Peyer's patch (tissue), 4 donors: ENCODE data around the gene HSFX3. TPM values are rescaled to one million over a fixed set of nuclear protein-coding genes. Genes with fewer than 3 reads are reported as not detected.
"Not testable (repeated sequence)": the region's sequence is repeated elsewhere in the genome, so short reads cannot be mapped to it uniquely, and the experiment has no call there.

ENCODE experiments used
- DNase-seq, 3 donors: peaks; one replicate each; pipeline ENCODE4 v3.0.0-alpha.2; 2017 to 2019
- H3K27ac ChIP-seq, 4 donors: fragments of 200-600 bp; sonication (generic); one replicate each; pipeline ENCODE4 v1.5.1; 2016 to 2019
- H3K27me3 ChIP-seq, 2 donors: fragments of 200-600 bp; sonication (generic); one replicate each; pipeline ENCODE4 v1.5.1; 2019
- H3K36me3 ChIP-seq, 3 donors: fragments of 200-600 bp; sonication (generic); one replicate each; pipeline ENCODE4 v1.5.1; 2016 to 2019
- H3K4me1 ChIP-seq, 4 donors: fragments of 200-600 bp; sonication (generic); one replicate each; pipeline ENCODE4 v1.5.1; 2016 to 2019
- H3K4me3 ChIP-seq, 4 donors: fragments of 200-600 bp; sonication (generic); 1 replicate in 3 of 4; 2 replicates in 1 of 4; pipeline ENCODE4 v1.5.1; 2016 to 2019; ENCODE audit warnings: mild to moderate bottlenecking in 1 of 4
- H3K9me3 ChIP-seq, 4 donors: fragments of 200-600 bp; sonication (generic); one replicate each; pipeline ENCODE4 v1.5.1; 2016 to 2019; ENCODE audit warnings: mild to moderate bottlenecking in 1 of 4
- CTCF ChIP-seq, 6 experiments: fragments of 450-650 bp in 4 of 6; fragments of 200-600 bp in 2 of 6; sonication (generic) in 1 of 6; IDR thresholded peaks; one replicate each; pipeline ENCODE4 v1.5.1; 2017 to 2019; ENCODE audit warnings: antibody characterized with exemption in 6 of 6, mild to moderate bottlenecking in 3 of 6, moderate library complexity in 1 of 6
- POLR2A ChIP-seq, 2 donors: fragments of 450-650 bp; IDR thresholded peaks; one replicate each; pipeline ENCODE4 v1.5.1; 2017; ENCODE audit warnings: antibody characterized with exemption in 2 of 2, mild to moderate bottlenecking in 2 of 2, moderate library complexity in 2 of 2
- total RNA-seq, 4 donors: library from RNA; depleted of rRNA; stranded (reverse); fragments of >200 nt; gene quantifications; one replicate each; pipeline ENCODE4 v1.1.0, GENCODE V29; 2016

HSFX3 gene
- total RNA-seq, 4 donors from 2014 or later = not detected

GRCh38 chrX:149527705-149528104, 22.0 kb downstream of the HSFX3 start:
- Histone ChIP-seq H3K9me3 (no peaks in the 10 kb centered on the region), H3K4me3 (no peak overlapping the region), H3K27ac (no peak overlapping the region), H3K4me1 (peaks cover 0 to 5% (median 2%) of the 10 kb centered on the region in 4 donors), H3K36me3 (no peaks in the 10 kb centered on the region), H3K27me3 (no peaks in the 10 kb centered on the region)
- DNase-seq = no peak
- TF ChIP-seq CTCF (IDR thresholded peaks at IDR 0.05) = peak; percentile 25 to 64 (median 52)
- TF ChIP-seq POLR2A (IDR thresholded peaks at IDR 0.05) = no peak

- H3K9me3 ChIP-seq, H3K4me3 ChIP-seq, DNase-seq, H3K27me3 ChIP-seq, H3K36me3 ChIP-seq, H3K4me1 ChIP-seq: not testable (repeated sequence)
- peak overlapping the region; percentile 12 to 71 (median 48) for H3K27ac ChIP-seq
Observed at GRCh38 chrX:149526318-149527033, 23.2 kb downstream of the HSFX3 start.

- H3K27ac ChIP-seq = peak overlapping the region; percentile 12 to 71 (median 48)
- DNase-seq = peak in 2 of 3 donors; percentile 21 to 53
- not testable (repeated sequence) for H3K4me1 ChIP-seq, H3K27me3 ChIP-seq, H3K9me3 ChIP-seq, H3K36me3 ChIP-seq, H3K4me3 ChIP-seq
Observed at GRCh38 chrX:149525903-149526302, 23.8 kb downstream of the HSFX3 start.

- not testable (repeated sequence) for H3K27me3 ChIP-seq, H3K4me1 ChIP-seq, H3K9me3 ChIP-seq, H3K4me3 ChIP-seq, H3K36me3 ChIP-seq
- peak in 2 of 3 donors; percentile 66 to 76 for DNase-seq
- H3K27ac ChIP-seq = peak overlapping the region in 3 of 4 donors; percentile 43 to 71 (median 62)
Observed at GRCh38 chrX:149525389-149525788, 24.3 kb downstream of the HSFX3 start.

GRCh38 chrX:149522916-149523315, 26.8 kb downstream of the HSFX3 start:
- no peaks in the 10 kb centered on the region for H3K9me3 ChIP-seq
- peaks cover 0 to 5% (median 2%) of the 10 kb centered on the region in 4 donors for H3K4me1 ChIP-seq
- H3K27ac ChIP-seq = peak overlapping the region in 1 of 4 donors; percentile 16
- H3K27me3 ChIP-seq = no peaks in the 10 kb centered on the region
- DNase-seq = no peak
- no peak overlapping the region for H3K4me3 ChIP-seq
- no peak for TF ChIP-seq POLR2A (IDR thresholded peaks at IDR 0.05)
- TF ChIP-seq CTCF (IDR thresholded peaks at IDR 0.05) = no peak
- no peaks in the 10 kb centered on the region for H3K36me3 ChIP-seq

- Histone ChIP-seq H3K9me3 (no peaks in the 10 kb centered on the region), H3K4me1 (peaks cover 0 to 5% (median 2%) of the 10 kb centered on the region in 4 donors), H3K27ac (no peak overlapping the region), H3K4me3 (no peak overlapping the region), H3K27me3 (no peaks in the 10 kb centered on the region), H3K36me3 (no peaks in the 10 kb centered on the region)
- no peak for TF ChIP-seq CTCF (IDR thresholded peaks at IDR 0.05)
- no peak for TF ChIP-seq POLR2A (IDR thresholded peaks at IDR 0.05)
- no peak for DNase-seq
Observed at GRCh38 chrX:149521438-149521837, 28.3 kb downstream of the HSFX3 start.

- DNase-seq, H3K4me1 ChIP-seq, H3K27me3 ChIP-seq, H3K36me3 ChIP-seq, H3K27ac ChIP-seq, H3K9me3 ChIP-seq, H3K4me3 ChIP-seq: not testable (repeated sequence)
Observed at GRCh38 chrX:149520636-149521277, 29.0 kb downstream of the HSFX3 start.
